ENCODE measurements around the gene LRRTM4.
"Not testable (repeated sequence)": the region's sequence is repeated elsewhere in the genome, so short reads cannot be mapped to it uniquely, and the experiment has no call there.

The LRRTM4 gene

GRCh38 chr2:76752506-76752905, 769.7 kb downstream of the LRRTM4 start:
- no peak for DNase-seq

GRCh38 chr2:76749858-76750257, 772.3 kb downstream of the LRRTM4 start:
- DNase-seq = no peak

DNA sequence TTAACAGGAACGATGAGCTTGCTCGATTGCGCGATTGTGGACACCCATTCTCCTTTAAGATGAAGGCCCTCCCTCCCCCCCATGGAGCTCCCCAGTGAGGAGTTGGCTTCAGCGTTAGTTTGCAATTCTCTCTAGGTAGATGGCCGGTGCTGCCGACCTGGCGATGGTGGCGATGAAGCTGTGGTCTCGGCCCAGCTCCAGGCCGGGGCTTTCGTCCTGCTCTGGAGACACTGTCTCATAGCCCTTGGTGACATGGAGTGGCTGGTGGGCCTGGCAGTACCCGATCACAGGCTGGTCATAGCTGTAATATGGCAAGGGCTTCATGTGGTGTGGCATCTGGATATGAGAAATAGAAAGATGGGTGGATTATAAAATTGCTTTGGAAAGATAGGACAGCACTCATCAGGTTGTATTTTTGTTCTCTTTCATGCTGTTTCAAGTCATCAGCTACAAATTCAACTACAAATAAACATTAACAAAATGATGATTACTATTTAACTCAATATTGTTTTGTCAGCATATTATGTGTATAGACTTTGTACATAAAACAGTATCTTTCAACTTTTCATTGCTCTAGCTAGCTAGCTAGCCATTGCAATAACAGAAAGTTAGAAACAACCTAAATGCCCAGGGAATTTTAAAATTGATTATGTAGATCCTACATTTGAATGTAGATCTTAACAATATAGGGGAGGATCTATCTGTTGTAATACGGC, 773.4 kb downstream of the LRRTM4 start:
- DNase-seq = no peak

DNA sequence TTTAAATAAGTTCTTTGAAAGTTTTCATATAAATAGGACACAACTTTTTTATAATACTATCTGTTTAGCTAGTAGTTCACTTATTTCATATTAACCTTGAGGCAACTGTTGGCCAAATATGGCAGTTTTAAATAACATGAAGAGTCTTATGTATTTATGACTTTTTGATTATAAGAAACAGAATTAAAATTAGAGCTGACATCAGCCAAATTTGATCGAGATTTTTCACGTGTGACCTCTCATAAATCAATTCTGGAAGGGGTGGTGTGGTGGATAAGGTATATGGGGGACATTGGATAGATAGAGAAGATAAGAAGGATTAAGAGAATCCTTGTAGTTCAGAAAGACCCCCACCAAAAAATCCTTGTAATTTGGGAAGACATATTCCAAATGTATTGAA, 776.6 kb downstream of the LRRTM4 start:
- DNase-seq = no peak

- no peak for DNase-seq
Measured at GRCh38 chr2:76737607-76738006, 784.6 kb downstream of the LRRTM4 start.

DNA sequence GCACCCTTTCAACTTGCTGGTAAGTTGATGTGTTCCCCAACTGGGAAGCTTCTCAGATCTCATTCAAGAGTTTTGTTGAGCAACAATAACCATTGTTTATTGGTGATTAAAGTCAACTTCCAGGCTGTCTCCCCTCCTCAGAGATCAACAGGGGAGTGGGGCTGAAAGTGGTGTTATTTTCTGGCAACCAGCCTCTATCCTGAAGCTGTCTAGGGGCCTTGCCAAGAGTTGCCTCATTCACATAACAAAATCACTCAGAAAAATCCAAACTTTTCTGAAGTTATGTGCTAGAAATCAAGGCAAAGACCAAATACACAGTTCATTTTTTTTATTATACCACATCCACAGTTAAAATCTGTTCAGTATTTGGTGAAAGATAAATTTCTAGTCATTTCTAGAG, 788.4 kb downstream of the LRRTM4 start:
- DNase-seq = no peak

- DNase-seq = no peak
Measured at GRCh38 chr2:76731157-76731556, 791.0 kb downstream of the LRRTM4 start.

DNA sequence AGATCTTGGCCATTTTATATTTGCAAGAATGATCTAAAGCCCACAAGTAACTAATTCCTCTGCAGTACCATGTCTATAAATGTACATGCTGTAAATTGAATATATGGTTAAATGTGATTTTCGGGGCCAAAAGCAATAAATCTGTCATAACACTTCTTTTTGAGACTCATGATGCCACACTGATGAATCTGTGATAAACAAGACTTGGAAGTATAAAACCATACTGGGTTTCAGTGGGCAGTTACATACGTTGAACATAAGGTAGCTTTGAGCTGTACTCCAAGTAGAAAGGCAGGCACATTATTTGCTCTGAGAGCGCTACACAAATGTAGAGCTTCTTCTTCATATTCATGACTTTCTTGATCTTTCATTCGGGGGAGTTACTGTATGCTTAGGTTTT, 792.2 kb downstream of the LRRTM4 start:
- DNase-seq = no peak

DNA sequence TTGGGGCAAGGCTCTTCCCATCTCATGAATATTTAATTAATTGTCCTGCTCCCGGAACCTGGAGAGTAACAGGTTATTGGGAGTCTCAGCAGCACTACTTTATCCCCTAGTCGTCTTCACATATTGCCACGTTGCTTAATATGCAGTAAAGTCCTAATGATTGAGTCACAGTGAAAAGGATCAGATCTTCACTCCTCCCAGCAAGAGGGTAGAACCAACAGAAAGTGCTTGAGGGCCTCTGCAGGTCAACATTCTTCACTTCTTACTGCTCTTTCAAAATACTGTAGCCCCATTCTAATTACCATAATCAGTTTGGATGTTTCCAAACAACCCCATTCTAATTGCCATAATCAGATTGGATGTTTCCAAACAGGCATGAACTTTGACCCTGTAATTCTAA, 801.0 kb downstream of the LRRTM4 start:
- no peak for DNase-seq

DNA sequence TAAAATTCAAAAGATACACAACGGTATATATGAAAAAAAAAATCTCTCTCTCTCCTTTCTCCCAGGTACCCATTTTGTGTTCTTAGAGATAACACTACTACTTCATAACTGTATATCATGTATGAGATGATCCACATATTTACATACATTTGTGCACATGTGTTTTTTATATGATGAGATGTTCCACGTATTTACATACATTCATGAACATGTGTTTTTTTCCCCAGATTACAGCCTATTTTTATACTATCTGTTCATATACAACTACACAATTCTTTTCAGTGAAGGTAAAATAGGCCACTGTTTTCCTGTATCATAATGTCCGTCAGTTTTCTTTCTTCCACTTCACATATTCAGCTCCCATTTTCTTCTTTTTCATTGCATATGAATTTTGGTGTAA, 808.9 kb downstream of the LRRTM4 start:
- no peak for DNase-seq

DNA sequence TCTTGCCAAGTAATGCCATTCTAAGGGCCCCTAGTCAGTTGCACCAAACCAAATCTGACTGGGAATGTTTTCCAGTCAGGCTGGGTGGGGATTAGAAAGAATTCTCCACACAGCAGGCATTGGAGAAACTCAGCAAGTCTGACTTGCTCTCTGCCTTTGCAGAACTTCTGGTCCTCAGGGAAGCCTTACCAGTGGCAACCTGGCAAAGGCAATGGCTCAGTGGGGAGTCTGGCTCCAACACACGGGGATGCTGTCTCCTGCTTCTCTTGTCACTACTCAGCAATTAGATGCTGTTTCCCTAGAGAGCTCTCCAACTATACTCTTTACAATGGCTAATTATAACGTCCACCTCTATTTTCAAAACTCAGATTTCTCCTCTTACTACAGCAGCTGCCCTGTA, 810.7 kb downstream of the LRRTM4 start:
- no peak for DNase-seq

DNA sequence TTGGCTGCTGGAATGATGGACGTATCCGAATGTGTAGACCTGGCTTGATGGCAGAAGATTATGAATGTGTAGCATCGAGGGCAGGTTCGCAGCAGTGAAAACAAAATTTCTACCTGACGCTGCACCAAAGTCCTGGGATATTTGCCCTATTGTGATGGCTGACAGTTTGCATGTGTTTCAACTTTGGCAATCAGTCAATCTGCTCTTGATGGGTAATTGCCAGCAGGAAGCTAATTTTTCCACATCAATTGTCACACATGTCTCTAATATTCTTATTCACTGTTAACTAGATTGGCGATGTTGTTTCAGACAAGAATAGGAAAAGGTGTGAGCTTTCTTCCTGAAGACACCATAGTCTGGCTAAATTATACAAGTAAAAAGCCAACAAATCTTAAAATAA, 821.3 kb downstream of the LRRTM4 start:
- no peak for DNase-seq

DNA sequence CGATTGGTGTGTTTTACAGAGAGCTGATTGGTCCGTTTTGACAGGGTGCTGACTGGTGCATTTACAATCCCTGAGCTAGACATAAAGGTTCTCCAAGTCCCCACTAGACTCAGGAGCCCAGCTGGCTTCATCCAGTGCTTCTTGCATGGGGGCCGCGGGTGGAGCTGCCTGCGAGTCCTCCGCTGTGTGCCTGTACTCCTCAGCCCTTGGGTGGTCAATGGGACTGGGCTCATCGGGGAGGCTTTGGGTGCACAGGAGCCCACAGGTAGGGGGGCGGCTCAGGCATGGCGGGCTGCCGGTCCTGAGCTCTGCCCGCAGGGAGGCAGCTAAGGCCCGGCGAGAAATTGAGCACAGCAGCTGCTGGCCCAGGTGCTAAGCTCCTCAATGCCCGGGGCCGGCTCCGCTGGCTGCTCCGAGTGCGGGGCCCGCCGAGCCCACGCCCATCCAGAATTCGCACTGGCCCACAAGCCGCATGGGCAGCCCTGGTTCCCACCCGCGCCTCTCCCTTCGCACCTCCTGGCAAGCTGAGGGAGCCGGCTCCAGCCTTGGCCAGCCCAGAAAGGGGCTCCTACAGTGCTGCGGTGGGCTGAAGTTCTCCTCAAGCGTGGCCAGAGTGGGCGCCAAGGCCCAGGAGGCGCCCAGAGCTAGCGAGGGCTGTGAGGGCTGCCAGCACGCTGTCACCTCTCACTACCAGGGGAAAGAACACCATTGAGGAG, 824.0 kb downstream of the LRRTM4 start:
- DNase-seq = not testable (repeated sequence)

Data from hypothalamus (tissue), 51 donors.